ENCODE results near the gene PANK4.

The PANK4 gene

DNA sequence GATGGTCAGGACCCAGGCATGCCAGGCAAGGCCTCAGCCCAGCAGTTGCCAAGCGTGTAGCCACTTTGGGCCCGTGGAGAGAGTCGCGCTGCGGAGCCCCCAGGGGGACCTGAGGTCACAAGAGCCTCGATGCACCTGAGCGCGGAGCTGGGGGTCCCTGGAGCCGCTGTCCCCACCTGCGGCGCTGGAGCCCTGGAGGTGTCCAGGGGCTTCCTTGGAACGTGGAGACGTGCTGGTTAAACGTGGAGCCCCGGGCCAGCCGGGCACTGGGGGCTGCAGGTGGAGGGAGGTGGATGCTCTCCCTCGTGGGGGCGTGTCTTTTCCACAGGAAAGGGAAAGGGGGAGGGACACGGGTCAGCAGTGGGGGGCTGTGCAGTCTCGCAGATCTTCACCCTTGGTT lies 47.2 kb downstream of the PANK4 start:
- no peak for ATAC-seq
- TF ChIP-seq ISL1 (CRISPR knock-in tag; IDR thresholded peaks at IDR 0.05) (no peak), BACH2 (CRISPR knock-in tag; IDR thresholded peaks at IDR 0.05; ENCODE audit: borderline replicate concordance) (no peak), ESRRG (CRISPR knock-in tag; IDR thresholded peaks at IDR 0.05) (no peak), ZNF70 (CRISPR knock-in tag; IDR thresholded peaks at IDR 0.05) (no peak), TOX (CRISPR knock-in tag; IDR thresholded peaks at IDR 0.05; ENCODE audit: borderline replicate concordance) (no peak), ZNF8 (CRISPR knock-in tag; IDR thresholded peaks at IDR 0.05) (no peak), SNAI2 (CRISPR knock-in tag; IDR thresholded peaks at IDR 0.05) (no peak), CSDC2 (CRISPR knock-in tag; IDR thresholded peaks at IDR 0.05) (no peak), ARNTL (CRISPR knock-in tag; IDR thresholded peaks at IDR 0.05; ENCODE audit: borderline replicate concordance, low read depth) (no peak), GLIS3 (CRISPR knock-in tag; IDR thresholded peaks at IDR 0.05) (no peak), TCF4 (CRISPR knock-in tag; IDR thresholded peaks at IDR 0.05; ENCODE audit: borderline replicate concordance) (no peak), PPARA (CRISPR knock-in tag; IDR thresholded peaks at IDR 0.05; ENCODE audit: borderline replicate concordance) (no peak)
- TF ChIP-seq, protein P1, sequence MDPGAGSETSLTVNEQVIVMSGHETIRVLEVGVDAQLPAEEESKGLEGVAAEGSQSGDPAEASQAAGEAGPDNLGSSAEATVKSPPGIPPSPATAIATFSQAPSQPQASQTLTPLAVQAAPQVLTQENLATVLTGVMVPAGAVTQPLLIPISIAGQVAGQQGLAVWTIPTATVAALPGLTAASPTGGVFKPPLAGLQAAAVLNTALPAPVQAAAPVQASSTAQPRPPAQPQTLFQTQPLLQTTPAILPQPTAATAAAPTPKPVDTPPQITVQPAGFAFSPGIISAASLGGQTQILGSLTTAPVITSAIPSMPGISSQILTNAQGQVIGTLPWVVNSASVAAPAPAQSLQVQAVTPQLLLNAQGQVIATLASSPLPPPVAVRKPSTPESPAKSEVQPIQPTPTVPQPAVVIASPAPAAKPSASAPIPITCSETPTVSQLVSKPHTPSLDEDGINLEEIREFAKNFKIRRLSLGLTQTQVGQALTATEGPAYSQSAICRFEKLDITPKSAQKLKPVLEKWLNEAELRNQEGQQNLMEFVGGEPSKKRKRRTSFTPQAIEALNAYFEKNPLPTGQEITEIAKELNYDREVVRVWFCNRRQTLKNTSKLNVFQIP (CRISPR knock-in tag; IDR thresholded peaks at IDR 0.05; ENCODE audit: borderline replicate concordance, low read depth) = no peak
- TF ChIP-seq, protein P2, sequence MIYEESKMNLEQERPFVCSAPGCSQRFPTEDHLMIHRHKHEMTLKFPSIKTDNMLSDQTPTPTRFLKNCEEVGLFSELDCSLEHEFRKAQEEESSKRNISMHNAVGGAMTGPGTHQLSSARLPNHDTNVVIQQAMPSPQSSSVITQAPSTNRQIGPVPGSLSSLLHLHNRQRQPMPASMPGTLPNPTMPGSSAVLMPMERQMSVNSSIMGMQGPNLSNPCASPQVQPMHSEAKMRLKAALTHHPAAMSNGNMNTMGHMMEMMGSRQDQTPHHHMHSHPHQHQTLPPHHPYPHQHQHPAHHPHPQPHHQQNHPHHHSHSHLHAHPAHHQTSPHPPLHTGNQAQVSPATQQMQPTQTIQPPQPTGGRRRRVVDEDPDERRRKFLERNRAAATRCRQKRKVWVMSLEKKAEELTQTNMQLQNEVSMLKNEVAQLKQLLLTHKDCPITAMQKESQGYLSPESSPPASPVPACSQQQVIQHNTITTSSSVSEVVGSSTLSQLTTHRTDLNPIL (CRISPR knock-in tag; IDR thresholded peaks at IDR 0.05; ENCODE audit: low read depth) = no peak
- TF ChIP-seq, protein P3, sequence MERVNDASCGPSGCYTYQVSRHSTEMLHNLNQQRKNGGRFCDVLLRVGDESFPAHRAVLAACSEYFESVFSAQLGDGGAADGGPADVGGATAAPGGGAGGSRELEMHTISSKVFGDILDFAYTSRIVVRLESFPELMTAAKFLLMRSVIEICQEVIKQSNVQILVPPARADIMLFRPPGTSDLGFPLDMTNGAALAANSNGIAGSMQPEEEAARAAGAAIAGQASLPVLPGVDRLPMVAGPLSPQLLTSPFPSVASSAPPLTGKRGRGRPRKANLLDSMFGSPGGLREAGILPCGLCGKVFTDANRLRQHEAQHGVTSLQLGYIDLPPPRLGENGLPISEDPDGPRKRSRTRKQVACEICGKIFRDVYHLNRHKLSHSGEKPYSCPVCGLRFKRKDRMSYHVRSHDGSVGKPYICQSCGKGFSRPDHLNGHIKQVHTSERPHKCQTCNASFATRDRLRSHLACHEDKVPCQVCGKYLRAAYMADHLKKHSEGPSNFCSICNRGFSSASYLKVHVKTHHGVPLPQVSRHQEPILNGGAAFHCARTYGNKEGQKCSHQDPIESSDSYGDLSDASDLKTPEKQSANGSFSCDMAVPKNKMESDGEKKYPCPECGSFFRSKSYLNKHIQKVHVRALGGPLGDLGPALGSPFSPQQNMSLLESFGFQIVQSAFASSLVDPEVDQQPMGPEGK (CRISPR knock-in tag; IDR thresholded peaks at IDR 0.05; ENCODE audit: borderline replicate concordance) = no peak
- TF ChIP-seq, protein P4, sequence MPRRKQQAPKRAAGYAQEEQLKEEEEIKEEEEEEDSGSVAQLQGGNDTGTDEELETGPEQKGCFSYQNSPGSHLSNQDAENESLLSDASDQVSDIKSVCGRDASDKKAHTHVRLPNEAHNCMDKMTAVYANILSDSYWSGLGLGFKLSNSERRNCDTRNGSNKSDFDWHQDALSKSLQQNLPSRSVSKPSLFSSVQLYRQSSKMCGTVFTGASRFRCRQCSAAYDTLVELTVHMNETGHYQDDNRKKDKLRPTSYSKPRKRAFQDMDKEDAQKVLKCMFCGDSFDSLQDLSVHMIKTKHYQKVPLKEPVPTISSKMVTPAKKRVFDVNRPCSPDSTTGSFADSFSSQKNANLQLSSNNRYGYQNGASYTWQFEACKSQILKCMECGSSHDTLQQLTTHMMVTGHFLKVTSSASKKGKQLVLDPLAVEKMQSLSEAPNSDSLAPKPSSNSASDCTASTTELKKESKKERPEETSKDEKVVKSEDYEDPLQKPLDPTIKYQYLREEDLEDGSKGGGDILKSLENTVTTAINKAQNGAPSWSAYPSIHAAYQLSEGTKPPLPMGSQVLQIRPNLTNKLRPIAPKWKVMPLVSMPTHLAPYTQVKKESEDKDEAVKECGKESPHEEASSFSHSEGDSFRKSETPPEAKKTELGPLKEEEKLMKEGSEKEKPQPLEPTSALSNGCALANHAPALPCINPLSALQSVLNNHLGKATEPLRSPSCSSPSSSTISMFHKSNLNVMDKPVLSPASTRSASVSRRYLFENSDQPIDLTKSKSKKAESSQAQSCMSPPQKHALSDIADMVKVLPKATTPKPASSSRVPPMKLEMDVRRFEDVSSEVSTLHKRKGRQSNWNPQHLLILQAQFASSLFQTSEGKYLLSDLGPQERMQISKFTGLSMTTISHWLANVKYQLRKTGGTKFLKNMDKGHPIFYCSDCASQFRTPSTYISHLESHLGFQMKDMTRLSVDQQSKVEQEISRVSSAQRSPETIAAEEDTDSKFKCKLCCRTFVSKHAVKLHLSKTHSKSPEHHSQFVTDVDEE (CRISPR knock-in tag; IDR thresholded peaks at IDR 0.05) = no peak

DNA sequence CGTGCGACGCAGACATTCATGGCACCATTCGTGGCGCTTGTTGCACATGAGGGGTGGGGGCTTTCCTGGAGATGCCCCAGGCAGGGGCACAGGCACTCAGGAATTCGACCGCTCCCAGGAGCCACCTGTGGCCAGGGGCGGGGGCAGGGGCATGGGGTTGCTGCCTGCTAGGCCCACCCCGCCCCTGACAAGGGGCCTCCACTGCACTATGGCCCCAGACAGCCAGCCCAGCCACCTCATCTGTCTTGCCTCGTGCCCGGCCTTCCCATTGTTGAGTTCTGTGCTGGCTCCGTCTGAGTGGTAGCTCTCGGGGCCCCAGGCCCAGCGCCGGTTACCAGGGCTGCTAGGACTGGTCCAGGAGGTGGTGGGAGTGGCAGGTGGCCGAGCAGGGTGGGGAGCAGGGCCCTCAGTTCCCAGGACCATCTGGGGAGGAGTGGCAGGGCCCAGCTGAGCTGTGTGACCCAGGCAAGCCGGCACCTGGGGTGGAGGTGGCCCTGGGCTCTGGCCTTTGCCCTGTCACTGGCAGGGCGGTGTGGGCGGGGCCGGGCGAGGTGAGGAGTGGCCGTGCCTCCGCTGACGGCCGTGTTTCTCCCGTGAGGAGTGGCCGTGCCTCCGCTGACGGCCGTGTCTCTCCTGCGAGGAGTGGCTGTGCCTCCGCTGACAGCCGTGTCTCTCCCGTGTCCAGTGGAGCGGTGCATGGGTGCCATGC lies 48.5 kb downstream of the PANK4 start:
- no peak for ATAC-seq
- no peak for TF ChIP-seq GLIS3 (CRISPR knock-in tag; IDR thresholded peaks at IDR 0.05)
- TF ChIP-seq, protein P3 (CRISPR knock-in tag; IDR thresholded peaks at IDR 0.05; ENCODE audit: borderline replicate concordance) = no peak
- no peak for TF ChIP-seq OSR1 (CRISPR knock-in tag; IDR thresholded peaks at IDR 0.05)

DNA sequence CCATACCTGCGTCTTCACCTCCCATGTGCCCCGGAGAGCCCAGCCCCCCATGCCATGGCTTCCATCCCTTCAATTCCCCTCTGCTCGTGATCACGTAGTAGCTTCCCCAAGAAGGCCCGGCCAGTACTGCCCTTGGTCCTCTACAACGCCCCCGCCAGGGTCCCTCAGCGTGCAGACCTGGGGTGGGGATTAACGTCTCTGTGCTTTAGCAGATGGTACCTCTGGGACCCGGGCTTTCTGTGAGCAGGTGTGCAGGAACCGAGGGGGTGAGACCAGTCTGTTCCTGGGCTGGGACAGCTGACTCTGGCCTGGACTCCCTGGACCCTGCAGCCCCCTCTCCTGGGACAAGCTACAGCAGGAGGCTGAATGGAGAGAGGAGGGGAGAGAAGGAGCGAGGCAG lies 49.1 kb downstream of the PANK4 start:
- TF ChIP-seq GLIS3 (CRISPR knock-in tag; IDR thresholded peaks at IDR 0.05) = no peak
- TF ChIP-seq ESRRG (CRISPR knock-in tag; IDR thresholded peaks at IDR 0.05) = no peak
- TF ChIP-seq, protein P3 (CRISPR knock-in tag; IDR thresholded peaks at IDR 0.05; ENCODE audit: borderline replicate concordance) = no peak
- TF ChIP-seq ZNF565 (CRISPR knock-in tag; conservative IDR thresholded peaks at IDR 0.05; ENCODE audit: low read depth) = no peak
- no peak for ATAC-seq

Data from SK-N-SH treated with all-trans-retinoic acid at 6 μM for 48 hours (cell line).